CD1c-positive myeloid dendritic cell (primary cell): ENCODE measurements around the gene IER5.
A peak's percentile ranks its signal among the peaks of the same experiment; 100 is the strongest.
"Not testable (repeated sequence)": the region's sequence is repeated elsewhere in the genome, so short reads cannot be mapped to it uniquely, and the experiment has no call there.

Experiments used
- DNase-seq: peaks from one replicate; pipeline ENCODE4 v3.0.0-alpha.2; 2016; ENCODE audit errors: extremely low spot score

The IER5 gene

GRCh38 chr1:181115971-181116370 is 27.5 kb downstream of the IER5 start:
- DNase-seq = not testable (repeated sequence)

DNA sequence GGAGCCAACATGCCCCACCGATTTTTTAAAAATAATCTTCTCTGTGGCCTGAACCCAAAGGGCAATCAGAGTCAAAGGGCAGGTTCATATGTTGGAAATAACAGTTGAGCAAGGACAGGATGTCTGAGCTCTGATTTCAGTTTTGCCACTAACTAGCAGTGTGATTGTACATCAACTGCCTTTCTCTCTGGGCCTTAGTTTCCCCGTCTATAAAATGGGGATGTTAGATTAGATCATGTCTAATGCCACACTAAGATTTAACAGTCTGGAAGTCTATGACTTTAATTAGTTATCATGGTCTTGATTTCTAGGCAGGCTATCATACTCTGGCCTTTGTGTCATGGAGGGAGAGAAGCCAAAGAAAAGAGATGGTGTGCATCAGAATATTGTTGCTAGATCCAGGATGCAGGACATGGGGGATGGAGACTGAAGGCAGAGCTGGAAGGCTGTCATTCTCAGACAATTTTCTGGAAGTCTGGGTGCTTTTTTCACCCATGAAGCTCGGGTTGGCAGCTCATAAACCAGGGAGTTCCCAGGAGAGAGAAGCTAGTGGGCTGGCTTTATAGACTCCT is 28.4 kb downstream of the IER5 start:
- DNase-seq = no peak

DNA sequence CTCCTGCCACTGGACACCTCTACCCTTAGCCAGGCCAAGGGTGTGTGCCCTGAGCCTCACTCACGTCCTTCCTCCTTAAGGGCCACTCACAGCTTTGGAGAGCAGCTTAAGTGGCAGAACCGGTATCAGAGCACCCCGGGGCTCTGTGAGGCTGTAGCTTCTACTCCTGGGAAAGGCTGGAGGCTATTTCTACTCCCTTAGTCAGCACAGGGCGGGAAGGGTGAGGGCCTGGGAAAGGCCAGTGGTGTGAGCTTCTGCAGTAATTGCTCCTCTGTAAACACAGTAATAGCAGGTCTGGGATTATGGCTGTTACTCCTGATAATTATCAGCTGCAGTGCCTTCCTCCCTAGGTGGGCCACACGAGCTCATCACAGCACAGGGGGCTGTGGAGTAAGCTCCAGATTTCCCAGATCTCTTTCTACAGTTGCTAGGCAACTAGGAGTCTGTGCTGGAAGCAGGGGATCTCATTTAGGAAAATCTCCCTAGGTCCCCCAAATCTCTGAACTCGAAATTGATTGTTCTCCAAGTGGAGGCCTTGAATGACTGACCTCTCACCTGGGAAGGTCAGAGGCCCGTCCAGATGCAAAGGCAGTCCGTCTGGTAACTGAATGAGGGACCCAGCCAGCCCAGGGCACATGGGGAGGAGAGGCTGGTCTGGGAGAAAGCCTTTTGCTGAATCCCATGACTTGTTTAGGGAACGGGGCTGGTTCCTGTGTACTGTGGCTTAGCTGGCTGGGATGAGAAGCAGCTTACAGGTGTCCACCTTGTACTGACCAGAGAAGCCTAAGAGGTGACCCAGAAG is 29.3 kb downstream of the IER5 start:
- DNase-seq = no peak

- DNase-seq = no peak
These were observed 30.8 kb downstream of the IER5 start for GRCh38 chr1:181119093-181119989.

- no peak for DNase-seq
These were observed 32.4 kb downstream of the IER5 start for GRCh38 chr1:181120924-181121323.

- no peak for DNase-seq
These were observed 33.0 kb downstream of the IER5 start for GRCh38 chr1:181121498-181121897.

- DNase-seq = no peak
These were observed 33.7 kb downstream of the IER5 start for GRCh38 chr1:181122222-181122621.

- no peak for DNase-seq
These were observed 34.7 kb downstream of the IER5 start for GRCh38 chr1:181123173-181123572.

- DNase-seq = peak; percentile 88
These were observed 35.8 kb downstream of the IER5 start for GRCh38 chr1:181124291-181124751.

DNA sequence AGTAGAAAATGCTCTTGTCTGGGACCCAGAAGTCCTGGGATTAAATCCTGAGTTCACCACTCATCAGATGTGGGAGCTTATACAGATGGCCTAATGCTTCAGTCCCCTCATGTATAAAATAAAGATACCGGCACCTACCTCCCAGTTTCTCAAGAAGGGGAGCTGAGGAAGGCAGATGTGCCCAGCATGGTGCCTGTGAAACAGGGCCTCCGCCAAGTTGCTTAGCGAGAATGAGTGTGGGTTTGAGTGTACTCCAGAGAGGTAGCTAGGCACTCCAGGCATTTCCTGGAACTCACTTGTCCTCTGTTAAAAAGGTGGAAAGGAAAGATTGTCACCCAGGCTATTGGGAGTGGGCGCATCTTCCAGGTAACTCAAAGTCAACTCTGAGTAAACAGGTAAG is 37.8 kb downstream of the IER5 start:
- no peak for DNase-seq

DNA sequence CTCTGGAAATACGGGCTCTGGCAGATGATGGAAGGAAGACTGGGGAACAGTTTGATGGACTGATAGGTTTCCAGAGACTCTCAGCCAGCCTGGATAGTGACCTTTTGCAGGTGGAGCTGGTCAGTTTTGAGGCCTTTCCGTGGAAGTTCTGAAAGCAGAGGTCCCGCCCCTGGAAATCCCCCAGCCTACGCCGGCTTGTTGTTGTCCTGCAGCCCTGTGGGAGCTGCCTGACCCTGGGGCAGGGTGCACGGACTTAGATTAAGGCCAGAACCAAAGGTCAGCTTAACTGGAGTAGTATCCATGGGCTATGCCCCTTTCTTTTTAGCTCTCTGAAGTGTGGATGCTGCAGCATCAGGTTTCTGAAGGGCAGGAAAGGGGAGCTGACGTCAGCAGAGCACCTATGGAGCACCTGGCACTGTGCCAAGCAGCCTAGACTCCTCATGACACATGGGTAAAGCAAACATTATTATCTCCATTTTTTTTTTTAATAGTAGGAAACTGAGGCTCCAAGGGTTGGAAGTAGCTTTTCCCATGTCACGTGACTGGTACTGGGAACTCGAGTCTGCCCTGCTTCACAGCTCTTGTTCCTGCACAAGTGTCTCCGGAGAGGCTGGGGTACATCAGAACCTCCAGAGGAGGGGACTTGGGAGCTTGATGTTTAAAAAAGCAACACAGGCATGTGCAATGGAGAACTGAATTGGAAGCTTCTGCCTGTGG is 38.5 kb downstream of the IER5 start:
- peak; percentile 79 for DNase-seq

DNA sequence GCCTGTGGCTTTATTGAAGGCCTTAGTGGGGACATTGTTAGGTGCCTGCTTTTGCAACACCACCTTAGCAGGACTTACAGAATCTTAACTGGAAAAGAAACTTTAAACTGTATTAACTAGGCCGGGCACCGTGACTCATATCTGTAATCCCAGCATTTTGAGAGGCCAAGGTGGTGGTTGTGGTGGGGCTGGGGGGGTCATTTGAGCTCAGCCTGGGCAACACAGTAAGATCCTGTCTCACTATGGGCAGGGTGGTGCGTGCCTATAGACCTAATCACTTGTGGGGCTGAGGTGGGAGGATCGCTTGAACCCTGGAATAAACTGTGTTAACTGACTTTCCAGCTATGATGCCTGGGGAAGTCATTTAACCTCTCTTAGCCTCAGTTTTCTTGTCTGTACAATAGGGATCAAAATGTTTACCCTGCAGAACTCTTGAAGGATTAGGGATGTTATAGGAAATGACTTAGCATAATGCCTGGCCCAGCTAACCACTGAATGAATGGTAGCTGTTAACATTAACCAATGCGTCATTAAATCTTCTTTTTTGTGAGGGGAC is 39.5 kb downstream of the IER5 start:
- DNase-seq = no peak

DNA sequence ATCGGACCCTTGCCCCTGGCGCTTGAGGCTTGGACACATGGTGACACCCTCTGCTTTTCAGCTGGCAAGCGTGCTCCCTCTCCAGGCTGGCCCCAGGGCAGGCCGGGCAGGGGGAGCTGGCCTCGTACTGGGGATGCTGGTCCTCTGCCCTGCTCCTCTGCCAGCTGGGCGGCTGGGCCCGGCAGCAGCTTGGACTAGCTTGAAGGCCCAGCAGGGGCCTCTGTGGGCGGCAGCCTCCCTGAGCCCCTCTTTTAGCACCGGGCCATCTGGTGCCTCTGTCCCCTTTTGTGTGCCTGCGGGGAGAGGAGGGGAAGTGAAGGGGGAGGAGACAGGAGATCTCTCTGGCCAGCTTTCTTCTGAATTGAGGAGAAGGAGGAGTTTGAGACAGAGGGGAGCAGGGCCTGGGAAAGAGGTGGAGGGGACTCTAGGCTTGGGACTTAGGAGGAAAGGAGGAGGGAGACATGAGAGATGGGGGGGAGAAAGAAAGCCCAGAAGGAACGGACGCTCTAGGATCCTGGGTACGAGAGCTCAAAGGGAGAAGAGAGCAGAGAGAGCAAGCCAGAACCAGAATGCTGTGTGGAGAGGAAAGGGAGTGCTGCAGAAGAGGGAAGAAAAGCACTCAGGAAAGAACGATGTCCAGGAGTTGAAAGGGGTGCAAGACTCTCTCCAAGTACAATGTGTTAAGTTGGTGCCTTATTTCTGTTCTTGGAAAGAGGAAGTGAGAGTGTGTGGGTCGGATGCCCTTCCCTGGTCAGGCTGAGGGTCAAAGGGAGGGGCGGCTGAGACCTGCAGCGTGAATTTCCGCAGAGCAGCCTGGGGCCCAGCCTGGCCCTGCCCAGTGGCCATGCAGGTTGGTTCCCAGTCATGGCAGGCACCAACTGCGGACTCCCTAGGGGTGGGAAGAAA is 40.3 kb downstream of the IER5 start:
- peak; percentile 96 for DNase-seq

DNA sequence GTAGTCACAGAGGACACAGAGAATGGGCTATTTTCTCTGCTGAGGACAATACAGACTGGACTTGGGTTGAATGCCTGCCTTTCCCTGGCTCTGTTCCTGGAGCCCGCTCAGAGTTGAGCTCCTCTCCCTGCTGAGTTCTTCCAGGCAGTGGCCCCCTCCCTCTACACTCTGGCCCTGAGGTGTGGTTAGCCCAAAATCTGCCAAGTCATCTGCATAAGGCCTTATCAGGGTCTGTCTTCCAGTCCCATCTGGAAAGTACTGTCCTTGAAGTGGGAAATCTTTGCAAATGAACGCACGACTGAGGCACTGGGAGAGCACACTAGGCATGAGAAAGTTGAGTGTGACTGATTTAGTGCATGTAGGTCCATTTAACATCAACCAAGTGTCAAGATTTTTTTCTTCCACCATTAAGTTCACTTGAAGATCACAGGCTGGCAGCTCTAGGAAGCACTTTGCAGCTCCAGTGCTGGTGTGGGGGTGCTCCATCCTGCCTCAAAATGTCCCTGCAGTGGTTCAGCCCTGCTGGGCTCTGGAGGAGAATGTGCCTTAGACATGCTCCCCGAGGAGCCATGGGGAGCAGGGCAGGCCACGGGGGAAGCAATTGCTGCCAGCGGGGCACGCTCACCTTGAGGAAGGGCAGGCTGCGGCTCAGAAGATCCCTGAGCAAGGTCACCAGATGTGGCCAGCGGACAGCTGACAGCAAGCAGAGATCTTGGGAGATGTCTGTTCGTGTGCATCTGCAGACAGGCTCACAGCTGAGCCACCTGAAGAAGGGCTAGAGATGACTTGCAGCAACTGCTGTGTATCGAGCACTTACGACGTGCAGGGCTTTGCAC is 41.5 kb downstream of the IER5 start:
- no peak for DNase-seq

- DNase-seq = peak; percentile 82
These were observed 42.9 kb downstream of the IER5 start for GRCh38 chr1:181131255-181131941.

DNA sequence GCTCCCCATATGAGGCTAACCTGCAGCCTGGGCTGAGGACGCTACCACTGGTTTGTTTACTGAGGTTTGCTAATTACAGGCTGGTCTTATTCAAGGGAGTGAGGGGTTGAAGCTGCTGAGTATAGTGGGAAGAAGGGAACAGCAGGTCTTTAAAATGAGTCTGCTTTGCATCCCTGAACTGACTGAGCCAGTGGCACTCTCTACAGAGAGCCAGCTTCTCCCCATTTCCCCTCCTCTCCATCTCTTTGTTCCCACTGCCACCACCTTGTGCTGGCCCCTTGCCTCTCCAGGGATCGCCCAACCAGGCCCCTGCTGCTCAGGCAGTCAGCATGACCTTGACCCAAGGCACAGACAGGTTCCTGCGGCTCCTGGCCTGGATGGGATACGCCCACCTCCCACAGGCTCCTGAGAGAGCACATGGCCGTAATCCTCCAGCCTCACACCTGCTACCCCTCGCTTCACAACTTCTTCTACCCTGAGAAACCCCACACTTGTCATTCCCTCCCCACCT is 45.0 kb downstream of the IER5 start:
- no peak for DNase-seq

- DNase-seq = peak; percentile 44
These were observed 45.5 kb downstream of the IER5 start for GRCh38 chr1:181133969-181134418.
